ENCODE measurements around the gene TCEA3.

The TCEA3 gene

GRCh38 chr1:23431431-23431830 lies 6.9 kb upstream of the TCEA3 start:
- peaks cover 20 to 63% of the 10 kb centered on the region in 2 donors for H3K36me3 ChIP-seq (ENCODE audit: control insufficient read depth in 2 of 2, insufficient read depth in 2 of 2, low read length in 2 of 2)
- H3K4me1 ChIP-seq (ENCODE audit: control insufficient read depth, insufficient read depth, low read length), result no peaks in the 10 kb centered on the region
- H3K4me3 ChIP-seq (ENCODE audit: low read length in 2 of 2), result no peak overlapping the region
- no peak overlapping the region for H3K9ac ChIP-seq (ENCODE audit: low read length in 2 of 2)
- H3K27ac ChIP-seq (ENCODE audit: low read length), result no peak overlapping the region
- no peaks in the 10 kb centered on the region for H3K27me3 ChIP-seq (ENCODE audit: control insufficient read depth in 1 of 2, insufficient read depth in 2 of 2, low read length in 2 of 2)
- H3K9me3 ChIP-seq (ENCODE audit: control insufficient read depth in 2 of 2, low read length in 2 of 2), result no peaks in the 10 kb centered on the region

- Histone ChIP-seq H3K9ac (ENCODE audit: low read length in 2 of 2) (no peak overlapping the region), H3K9me3 (ENCODE audit: control insufficient read depth in 2 of 2, low read length in 2 of 2) (no peaks in the 10 kb centered on the region), H3K4me3 (ENCODE audit: low read length in 2 of 2) (no peak overlapping the region), H3K4me1 (ENCODE audit: control insufficient read depth, insufficient read depth, low read length) (no peaks in the 10 kb centered on the region), H3K27me3 (ENCODE audit: control insufficient read depth in 1 of 2, insufficient read depth in 2 of 2, low read length in 2 of 2) (no peaks in the 10 kb centered on the region), H3K27ac (ENCODE audit: low read length) (no peak overlapping the region), H3K36me3 (ENCODE audit: control insufficient read depth in 2 of 2, insufficient read depth in 2 of 2, low read length in 2 of 2) (peaks cover 15 to 61% of the 10 kb centered on the region in 2 donors)
Measured at GRCh38 chr1:23430803-23431202, 6.3 kb upstream of the TCEA3 start.

- peaks cover 16% of the 10 kb centered on the region for H3K4me1 ChIP-seq (ENCODE audit: control insufficient read depth, insufficient read depth, low read length)
- H3K27me3 ChIP-seq (ENCODE audit: control insufficient read depth in 1 of 2, insufficient read depth in 2 of 2, low read length in 2 of 2), result no peaks in the 10 kb centered on the region
- peaks cover 4 to 41% of the 10 kb centered on the region in 2 donors for H3K36me3 ChIP-seq (ENCODE audit: control insufficient read depth in 2 of 2, insufficient read depth in 2 of 2, low read length in 2 of 2)
- no peak overlapping the region for H3K9ac ChIP-seq (ENCODE audit: low read length in 2 of 2)
- no peak overlapping the region for H3K4me3 ChIP-seq (ENCODE audit: low read length in 2 of 2)
- no peaks in the 10 kb centered on the region for H3K9me3 ChIP-seq (ENCODE audit: control insufficient read depth in 2 of 2, low read length in 2 of 2)
- H3K27ac ChIP-seq (ENCODE audit: low read length), result no peak overlapping the region
Measured at GRCh38 chr1:23428136-23428905, 3.8 kb upstream of the TCEA3 start.

- Histone ChIP-seq H3K36me3 (ENCODE audit: control insufficient read depth in 2 of 2, insufficient read depth in 2 of 2, low read length in 2 of 2) (peaks cover 4 to 34% of the 10 kb centered on the region in 2 donors), H3K4me3 (ENCODE audit: low read length in 2 of 2) (no peak overlapping the region), H3K4me1 (ENCODE audit: control insufficient read depth, insufficient read depth, low read length) (peaks cover 24% of the 10 kb centered on the region), H3K9ac (ENCODE audit: low read length in 2 of 2) (no peak overlapping the region), H3K27ac (ENCODE audit: low read length) (no peak overlapping the region), H3K27me3 (ENCODE audit: control insufficient read depth in 1 of 2, insufficient read depth in 2 of 2, low read length in 2 of 2) (no peaks in the 10 kb centered on the region), H3K9me3 (ENCODE audit: control insufficient read depth in 2 of 2, low read length in 2 of 2) (no peaks in the 10 kb centered on the region)
Measured at GRCh38 chr1:23427550-23427949, 3.0 kb upstream of the TCEA3 start.

- no peak overlapping the region for H3K9ac ChIP-seq (ENCODE audit: low read length in 2 of 2)
- no peaks in the 10 kb centered on the region for H3K27me3 ChIP-seq (ENCODE audit: control insufficient read depth in 1 of 2, insufficient read depth in 2 of 2, low read length in 2 of 2)
- H3K9me3 ChIP-seq (ENCODE audit: control insufficient read depth in 2 of 2, low read length in 2 of 2), result no peaks in the 10 kb centered on the region
- H3K4me3 ChIP-seq (ENCODE audit: low read length in 2 of 2), result no peak overlapping the region
- peaks cover 31% of the 10 kb centered on the region for H3K4me1 ChIP-seq (ENCODE audit: control insufficient read depth, insufficient read depth, low read length)
- H3K36me3 ChIP-seq (ENCODE audit: control insufficient read depth in 2 of 2, insufficient read depth in 2 of 2, low read length in 2 of 2), result peaks cover 4 to 29% of the 10 kb centered on the region in 2 donors
- H3K27ac ChIP-seq (ENCODE audit: low read length), result no peak overlapping the region
Measured at GRCh38 chr1:23426828-23427227, 2.3 kb upstream of the TCEA3 start.

GRCh38 chr1:23425193-23425494 lies 596 bp upstream of the TCEA3 start:
- peaks cover 0 to 16% of the 10 kb centered on the region in 2 donors for H3K36me3 ChIP-seq (ENCODE audit: control insufficient read depth in 2 of 2, insufficient read depth in 2 of 2, low read length in 2 of 2)
- H3K4me1 ChIP-seq (ENCODE audit: control insufficient read depth, insufficient read depth, low read length), result peaks cover 40% of the 10 kb centered on the region
- peak overlapping the region; percentile 71 for H3K27ac ChIP-seq (ENCODE audit: low read length)
- H3K9me3 ChIP-seq (ENCODE audit: control insufficient read depth in 2 of 2, low read length in 2 of 2), result no peaks in the 10 kb centered on the region
- peak overlapping the region; percentile 42 to 44 for H3K9ac ChIP-seq (ENCODE audit: low read length in 2 of 2)
- peak overlapping the region; percentile 60 to 72 for H3K4me3 ChIP-seq (ENCODE audit: low read length in 2 of 2)
- no peaks in the 10 kb centered on the region for H3K27me3 ChIP-seq (ENCODE audit: control insufficient read depth in 1 of 2, insufficient read depth in 2 of 2, low read length in 2 of 2)

- Histone ChIP-seq H3K4me3 (ENCODE audit: low read length in 2 of 2) (peak overlapping the region; percentile 64 to 82), H3K27ac (ENCODE audit: low read length) (peak overlapping the region; percentile 76), H3K27me3 (ENCODE audit: control insufficient read depth in 1 of 2, insufficient read depth in 2 of 2, low read length in 2 of 2) (no peaks in the 10 kb centered on the region), H3K9me3 (ENCODE audit: control insufficient read depth in 2 of 2, low read length in 2 of 2) (no peaks in the 10 kb centered on the region), H3K9ac (ENCODE audit: low read length in 2 of 2) (peak overlapping the region; percentile 34 to 64), H3K36me3 (ENCODE audit: control insufficient read depth in 2 of 2, insufficient read depth in 2 of 2, low read length in 2 of 2) (peaks cover 0 to 8% of the 10 kb centered on the region in 2 donors), H3K4me1 (ENCODE audit: control insufficient read depth, insufficient read depth, low read length) (peaks cover 44% of the 10 kb centered on the region)
Measured at GRCh38 chr1:23423415-23424292, 894 bp downstream of the TCEA3 start.

GRCh38 chr1:23422941-23423340 lies 1.6 kb downstream of the TCEA3 start:
- peaks cover 0 to 1% of the 10 kb centered on the region in 2 donors for H3K36me3 ChIP-seq (ENCODE audit: control insufficient read depth in 2 of 2, insufficient read depth in 2 of 2, low read length in 2 of 2)
- peak overlapping the region; percentile 5 to 82 for H3K4me3 ChIP-seq (ENCODE audit: low read length in 2 of 2)
- peak overlapping the region; percentile 34 to 64 for H3K9ac ChIP-seq (ENCODE audit: low read length in 2 of 2)
- H3K27me3 ChIP-seq (ENCODE audit: control insufficient read depth in 1 of 2, insufficient read depth in 2 of 2, low read length in 2 of 2), result no peaks in the 10 kb centered on the region
- H3K4me1 ChIP-seq (ENCODE audit: control insufficient read depth, insufficient read depth, low read length), result peaks cover 44% of the 10 kb centered on the region
- H3K9me3 ChIP-seq (ENCODE audit: control insufficient read depth in 2 of 2, low read length in 2 of 2), result no peaks in the 10 kb centered on the region
- H3K27ac ChIP-seq (ENCODE audit: low read length), result peak overlapping the region; percentile 76

GRCh38 chr1:23422241-23422877 lies 2.2 kb downstream of the TCEA3 start:
- peak overlapping the region; percentile 5 to 82 for H3K4me3 ChIP-seq (ENCODE audit: low read length in 2 of 2)
- H3K9me3 ChIP-seq (ENCODE audit: control insufficient read depth in 2 of 2, low read length in 2 of 2), result no peaks in the 10 kb centered on the region
- no peaks in the 10 kb centered on the region for H3K27me3 ChIP-seq (ENCODE audit: control insufficient read depth in 1 of 2, insufficient read depth in 2 of 2, low read length in 2 of 2)
- H3K9ac ChIP-seq (ENCODE audit: low read length in 2 of 2), result peak overlapping the region; percentile 34 to 64
- peaks cover 0 to 5% of the 10 kb centered on the region in 2 donors for H3K36me3 ChIP-seq (ENCODE audit: control insufficient read depth in 2 of 2, insufficient read depth in 2 of 2, low read length in 2 of 2)
- peak overlapping the region; percentile 76 for H3K27ac ChIP-seq (ENCODE audit: low read length)
- H3K4me1 ChIP-seq (ENCODE audit: control insufficient read depth, insufficient read depth, low read length), result peaks cover 44% of the 10 kb centered on the region

GRCh38 chr1:23421753-23422240 lies 2.8 kb downstream of the TCEA3 start:
- H3K4me3 ChIP-seq (ENCODE audit: low read length in 2 of 2), result peak overlapping the region; percentile 5 to 82
- H3K9me3 ChIP-seq (ENCODE audit: control insufficient read depth in 2 of 2, low read length in 2 of 2), result no peaks in the 10 kb centered on the region
- peaks cover 0 to 11% of the 10 kb centered on the region in 2 donors for H3K36me3 ChIP-seq (ENCODE audit: control insufficient read depth in 2 of 2, insufficient read depth in 2 of 2, low read length in 2 of 2)
- H3K4me1 ChIP-seq (ENCODE audit: control insufficient read depth, insufficient read depth, low read length), result peaks cover 44% of the 10 kb centered on the region
- H3K27me3 ChIP-seq (ENCODE audit: control insufficient read depth in 1 of 2, insufficient read depth in 2 of 2, low read length in 2 of 2), result no peaks in the 10 kb centered on the region
- H3K27ac ChIP-seq (ENCODE audit: low read length), result peak overlapping the region; percentile 76
- peak overlapping the region; percentile 12 to 29 for H3K9ac ChIP-seq (ENCODE audit: low read length in 2 of 2)
